Activated B cell treated with CpG ODN at 0.5 μM for 24 hours (primary cell): ENCODE data around the gene PPP2R3A. TPM values are rescaled to one million over a fixed set of nuclear protein-coding genes. Genes with fewer than 3 reads are reported as not detected.

ENCODE experiments used
- ATAC-seq: fragments of 200-7000 bp; cut with Tn5 transposase; one replicate; pipeline ENCODE4 v1.10.0; 2021; ENCODE audit warnings: low read depth, mild to moderate bottlenecking, moderate library complexity
- CTCF ChIA-PET: fragments of 350-600 bp; sonication (Branson Sonifier 250); formaldehyde crosslinking; loops from one replicate; lab custom pipeline; 2021; ENCODE audit warnings: antibody characterized with exemption; lab: Charles Lee
- POLR2A ChIA-PET: fragments of 350-600 bp; sonication (Branson Sonifier 250); formaldehyde crosslinking; loops from one replicate; lab custom pipeline; 2021; ENCODE audit warnings: antibody characterized with exemption; lab: Charles Lee
- DNase-seq: peaks from one replicate; pipeline ENCODE4 v3.0.0; 2022
- H3K27ac Mint-ChIP-seq: one replicate; pipeline ENCODE4 v1.8.0; 2020; ENCODE audit warnings: mixed read lengths
- H3K27me3 Mint-ChIP-seq: one replicate; pipeline ENCODE4 v1.8.0; 2021; ENCODE audit warnings: mixed read lengths
- H3K36me3 Mint-ChIP-seq: one replicate; pipeline ENCODE4 v1.8.0; 2021; ENCODE audit warnings: low read depth, mixed read lengths
- H3K4me1 Mint-ChIP-seq: one replicate; pipeline ENCODE4 v1.8.0; 2021; ENCODE audit warnings: mixed read lengths
- H3K4me3 Mint-ChIP-seq: one replicate; pipeline ENCODE4 v1.8.0; 2020; ENCODE audit warnings: mild to moderate bottlenecking, mixed read lengths
- H3K9me3 Mint-ChIP-seq: one replicate; pipeline ENCODE4 v1.8.0; 2020; ENCODE audit warnings: mixed read lengths
- intact Hi-C: fragments of 100-400 bp; cut with micrococcal nuclease; formaldehyde crosslinking; loops from one replicate; pipeline ENCODE4 v1.15.1; 2024
- total RNA-seq: library from RNA; stranded (reverse); gene quantifications from 2 replicates; pipeline ENCODE4 v1.2.3, GENCODE V29; 2022
- TF ChIP-seq, protein P1 (sequence below): fragments of 200-600 bp; IDR thresholded peaks from one replicate; pipeline ENCODE4 v1.8.0; 2022; ENCODE audit warnings: antibody characterized with exemption, mild to moderate bottlenecking

Gene PPP2R3A
- total RNA-seq, 1 donor from 2014 or later, result 0.11 TPM

DNA sequence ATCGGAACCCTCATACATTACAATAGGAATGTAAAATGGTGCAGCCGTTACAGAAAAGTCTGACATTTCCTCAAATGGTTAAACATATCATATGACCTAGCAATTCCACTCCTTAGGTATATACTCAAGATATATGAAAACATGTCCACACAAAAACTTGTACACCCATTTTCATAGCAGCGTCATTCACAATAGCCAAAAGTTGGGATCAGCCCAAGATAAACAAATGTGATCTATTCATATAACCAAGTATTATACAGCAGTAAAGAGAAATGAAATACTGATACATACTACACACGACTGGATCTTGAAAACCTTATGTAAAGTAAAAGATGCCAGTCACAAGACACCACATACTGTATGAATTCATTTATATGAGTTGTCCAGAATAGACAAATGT lies 128.2 kb downstream of the PPP2R3A start:
- Mint-ChIP-seq H3K4me1 (no peaks in the 10 kb centered on the region), H3K27ac (no peak overlapping the region), H3K27me3 (no peaks in the 10 kb centered on the region), H3K36me3 (no peaks in the 10 kb centered on the region), H3K4me3 (no peak overlapping the region), H3K9me3 (no peaks in the 10 kb centered on the region)
- CTCF ChIA-PET, result no interaction called here
- ATAC-seq (no peak), DNase-seq (no peak)
- intact Hi-C loops, result no loop called here
- TF ChIP-seq, protein P1, sequence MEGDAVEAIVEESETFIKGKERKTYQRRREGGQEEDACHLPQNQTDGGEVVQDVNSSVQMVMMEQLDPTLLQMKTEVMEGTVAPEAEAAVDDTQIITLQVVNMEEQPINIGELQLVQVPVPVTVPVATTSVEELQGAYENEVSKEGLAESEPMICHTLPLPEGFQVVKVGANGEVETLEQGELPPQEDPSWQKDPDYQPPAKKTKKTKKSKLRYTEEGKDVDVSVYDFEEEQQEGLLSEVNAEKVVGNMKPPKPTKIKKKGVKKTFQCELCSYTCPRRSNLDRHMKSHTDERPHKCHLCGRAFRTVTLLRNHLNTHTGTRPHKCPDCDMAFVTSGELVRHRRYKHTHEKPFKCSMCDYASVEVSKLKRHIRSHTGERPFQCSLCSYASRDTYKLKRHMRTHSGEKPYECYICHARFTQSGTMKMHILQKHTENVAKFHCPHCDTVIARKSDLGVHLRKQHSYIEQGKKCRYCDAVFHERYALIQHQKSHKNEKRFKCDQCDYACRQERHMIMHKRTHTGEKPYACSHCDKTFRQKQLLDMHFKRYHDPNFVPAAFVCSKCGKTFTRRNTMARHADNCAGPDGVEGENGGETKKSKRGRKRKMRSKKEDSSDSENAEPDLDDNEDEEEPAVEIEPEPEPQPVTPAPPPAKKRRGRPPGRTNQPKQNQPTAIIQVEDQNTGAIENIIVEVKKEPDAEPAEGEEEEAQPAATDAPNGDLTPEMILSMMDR, result no peak
- POLR2A ChIA-PET, result no interaction called here

- ATAC-seq (no peak), DNase-seq (no peak)
- H3K27me3 Mint-ChIP-seq, result peaks cover 4% of the 10 kb centered on the region
- no peaks in the 10 kb centered on the region for H3K9me3 Mint-ChIP-seq
- intact Hi-C loops, result no loop called here
- TF ChIP-seq, protein P1, result no peak
- ChIA-PET POLR2A (no interaction called here), CTCF (no interaction called here)
- H3K36me3 Mint-ChIP-seq, result no peaks in the 10 kb centered on the region
- no peak overlapping the region for H3K4me3 Mint-ChIP-seq
- peaks cover 13% of the 10 kb centered on the region for H3K4me1 Mint-ChIP-seq
- H3K27ac Mint-ChIP-seq, result no peak overlapping the region
These were observed 139.5 kb downstream of the PPP2R3A start for GRCh38 chr3:136105044-136105443.

- TF ChIP-seq, protein P1, result no peak
- Mint-ChIP-seq H3K36me3 (no peaks in the 10 kb centered on the region), H3K4me3 (no peak overlapping the region), H3K27ac (no peak overlapping the region), H3K9me3 (no peaks in the 10 kb centered on the region), H3K27me3 (peaks cover 4% of the 10 kb centered on the region), H3K4me1 (peaks cover 13% of the 10 kb centered on the region)
- POLR2A ChIA-PET, result no interaction called here
- CTCF ChIA-PET, result no interaction called here
- ATAC-seq, result no peak
- intact Hi-C loops, result no loop called here
- no peak for DNase-seq
These were observed 140.6 kb downstream of the PPP2R3A start for GRCh38 chr3:136106101-136106500.

DNA sequence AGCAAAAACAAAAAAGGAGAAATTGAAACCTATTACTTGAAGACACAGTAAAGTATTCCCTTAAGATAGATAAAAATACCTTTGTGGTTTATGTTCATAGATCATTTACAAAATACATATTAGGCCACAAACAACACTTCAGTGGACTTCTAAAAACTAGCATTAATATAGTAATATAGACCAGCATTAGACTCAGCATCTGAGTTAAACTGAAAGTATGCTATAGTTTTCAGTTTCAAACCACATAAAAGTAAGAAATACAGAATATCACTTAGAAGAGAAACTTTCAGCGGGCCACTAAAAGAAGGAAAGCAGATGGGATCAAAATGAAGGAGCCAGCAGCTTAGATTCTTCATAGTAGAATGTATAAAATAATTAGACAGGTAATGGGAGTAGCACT lies 144.0 kb downstream of the PPP2R3A start:
- ChIA-PET CTCF (no interaction called here), POLR2A (no interaction called here)
- no peaks in the 10 kb centered on the region for H3K9me3 Mint-ChIP-seq
- peaks cover 11% of the 10 kb centered on the region for H3K27me3 Mint-ChIP-seq
- no peak overlapping the region for H3K27ac Mint-ChIP-seq
- no peak overlapping the region for H3K4me3 Mint-ChIP-seq
- peaks cover 13% of the 10 kb centered on the region for H3K4me1 Mint-ChIP-seq
- no peak for DNase-seq
- ATAC-seq, result no peak
- H3K36me3 Mint-ChIP-seq, result no peaks in the 10 kb centered on the region
- intact Hi-C loops, result no loop called here
- TF ChIP-seq, protein P1, result no peak

DNA sequence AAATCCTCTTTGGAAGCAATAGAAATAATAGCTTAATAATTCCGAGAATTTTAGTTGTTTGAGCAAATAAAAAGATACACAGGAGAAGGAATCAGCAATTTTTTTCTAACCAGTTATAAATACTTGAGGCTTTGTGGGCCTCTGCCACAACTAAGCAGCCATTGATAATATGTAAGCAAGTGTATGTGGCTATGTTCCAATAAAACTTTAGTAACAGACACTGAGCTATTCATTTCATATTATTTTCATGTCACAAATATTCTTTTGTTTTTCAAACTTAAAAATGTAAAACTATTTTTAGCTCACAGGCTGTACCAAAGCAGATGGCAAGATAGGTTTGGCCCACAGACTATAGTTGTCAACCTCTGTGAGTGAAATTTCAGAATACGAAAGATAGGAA lies 145.0 kb downstream of the PPP2R3A start:
- no peak overlapping the region for H3K4me3 Mint-ChIP-seq
- CTCF ChIA-PET, result no interaction called here
- no peak overlapping the region for H3K27ac Mint-ChIP-seq
- intact Hi-C loops, result no loop called here
- peaks cover 11% of the 10 kb centered on the region for H3K27me3 Mint-ChIP-seq
- ATAC-seq (no peak), DNase-seq (no peak)
- H3K4me1 Mint-ChIP-seq, result peaks cover 13% of the 10 kb centered on the region
- no peaks in the 10 kb centered on the region for H3K36me3 Mint-ChIP-seq
- POLR2A ChIA-PET, result no interaction called here
- H3K9me3 Mint-ChIP-seq, result no peaks in the 10 kb centered on the region
- TF ChIP-seq, protein P1, result no peak
